Measurements from ENCODE around the gene DLEU7. TPM values are rescaled to one million over a fixed set of nuclear protein-coding genes. Genes with fewer than 3 reads are reported as not detected.

DLEU7 gene
- total RNA-seq, 1 experiment from 2014 or later = not detected

DNA sequence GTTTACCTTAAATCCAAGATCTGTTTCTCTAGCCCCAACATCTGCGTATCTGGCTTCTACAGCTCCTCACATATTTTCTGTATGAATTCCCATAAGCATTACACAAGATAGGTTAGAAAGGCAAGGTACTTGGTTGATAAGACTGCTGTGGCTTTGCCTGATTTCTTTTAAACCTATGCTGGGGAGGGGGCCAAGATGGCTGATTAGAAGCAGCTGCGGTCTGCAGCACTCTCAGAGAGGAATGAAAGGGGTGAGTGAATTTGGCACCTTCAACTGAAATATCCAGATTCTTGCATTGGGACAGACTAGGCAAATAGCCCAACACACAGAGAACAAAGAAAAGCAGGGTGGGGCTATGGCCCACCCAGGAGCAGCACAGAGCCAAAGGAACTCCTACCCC is 12.2 kb upstream of the DLEU7 start:
- Mint-ChIP-seq H3K36me3 (ENCODE audit: insufficient read depth, unreplicated experiment) (no peaks in the 10 kb centered on the region), H3K27me3 (ENCODE audit: insufficient read depth, unreplicated experiment) (peaks cover 28% of the 10 kb centered on the region), H3K27ac (ENCODE audit: low read depth, unreplicated experiment) (no peak overlapping the region), H3K9me3 (ENCODE audit: unreplicated experiment) (peaks cover 25% of the 10 kb centered on the region), H3K4me1 (ENCODE audit: insufficient read depth, unreplicated experiment) (no peaks in the 10 kb centered on the region), H3K4me3 (ENCODE audit: unreplicated experiment) (no peak overlapping the region)
- intact Hi-C loops (cut with micrococcal nuclease) = no loop called here
- no peak for DNase-seq (ENCODE audit: unreplicated experiment)
- ChIA-PET CTCF (no interaction called here), POLR2A (interaction anchor here (0.9 kb wide), 1 partner anchor 16 kb away, joined by 3 read pairs; no protein-coding TSS in a partner anchor)
- no TSS peak for BruUV-seq (replicated peaks)
- no peak for TF ChIP-seq CTCF (IDR thresholded peaks at IDR 0.05; ENCODE audit: unreplicated experiment)

GRCh38 chr13:50850445-50850844 is 7.0 kb upstream of the DLEU7 start:
- H3K4me1 Mint-ChIP-seq (ENCODE audit: insufficient read depth, unreplicated experiment) = no peaks in the 10 kb centered on the region
- no TSS peak for BruUV-seq (replicated peaks)

DNA sequence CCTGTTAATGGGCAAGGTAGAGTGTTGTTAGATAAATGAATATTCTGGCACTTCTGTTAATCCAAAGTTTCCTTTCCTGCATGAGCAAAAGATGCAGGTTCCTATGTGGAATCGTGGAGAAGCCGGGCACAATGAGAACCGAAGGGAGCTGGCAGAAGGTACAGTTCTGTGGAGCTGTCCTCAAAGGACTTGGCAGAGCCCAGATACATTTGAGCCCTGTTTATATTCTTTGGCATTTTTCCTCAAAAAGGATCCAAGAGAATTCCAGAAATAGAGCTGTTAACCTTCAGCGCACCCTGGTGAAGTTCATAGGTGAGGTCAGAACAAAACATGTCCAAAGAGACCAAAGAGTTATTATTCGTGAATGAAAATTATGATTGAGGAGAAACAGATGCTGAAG is 4.0 kb upstream of the DLEU7 start:
- ChIA-PET CTCF (interaction anchor here (0.7 kb wide), 1 partner anchor 41 kb away, joined by 3 read pairs; no protein-coding TSS in a partner anchor), POLR2A (interaction anchor here (0.6 kb wide), 2 partner anchors 254 to 765 kb away, joined by 3 read pairs; no protein-coding TSS in a partner anchor)
- no peak overlapping the region for H3K27ac Mint-ChIP-seq (ENCODE audit: low read depth, unreplicated experiment)
- intact Hi-C loops (cut with micrococcal nuclease) = no loop called here
- no peak overlapping the region for H3K4me3 Mint-ChIP-seq (ENCODE audit: unreplicated experiment)
- DNase-seq (ENCODE audit: unreplicated experiment) = no peak
- no peaks in the 10 kb centered on the region for H3K36me3 Mint-ChIP-seq (ENCODE audit: insufficient read depth, unreplicated experiment)
- no peaks in the 10 kb centered on the region for H3K4me1 Mint-ChIP-seq (ENCODE audit: insufficient read depth, unreplicated experiment)
- BruUV-seq (replicated peaks) = no TSS peak
- no peak for TF ChIP-seq CTCF (IDR thresholded peaks at IDR 0.05; ENCODE audit: unreplicated experiment)
- peaks cover 11% of the 10 kb centered on the region for H3K27me3 Mint-ChIP-seq (ENCODE audit: insufficient read depth, unreplicated experiment)
- H3K9me3 Mint-ChIP-seq (ENCODE audit: unreplicated experiment) = no peaks in the 10 kb centered on the region

More at GRCh38 chr13:50850445-50850844, 7.0 kb upstream of the DLEU7 start:
- intact Hi-C loops (cut with micrococcal nuclease) = no loop called here
- ChIA-PET CTCF (interaction anchor here (0.6 kb wide), 1 partner anchor 232 kb away, joined by 3 read pairs; no protein-coding TSS in a partner anchor), POLR2A (no interaction called here)
- H3K27me3 Mint-ChIP-seq (ENCODE audit: insufficient read depth, unreplicated experiment) = peaks cover 11% of the 10 kb centered on the region
- DNase-seq (ENCODE audit: unreplicated experiment) = no peak
- H3K27ac Mint-ChIP-seq (ENCODE audit: low read depth, unreplicated experiment) = no peak overlapping the region
- no peaks in the 10 kb centered on the region for H3K9me3 Mint-ChIP-seq (ENCODE audit: unreplicated experiment)
- TF ChIP-seq CTCF (IDR thresholded peaks at IDR 0.05; ENCODE audit: unreplicated experiment) = no peak
- H3K36me3 Mint-ChIP-seq (ENCODE audit: insufficient read depth, unreplicated experiment) = no peaks in the 10 kb centered on the region
- no peak overlapping the region for H3K4me3 Mint-ChIP-seq (ENCODE audit: unreplicated experiment)

- Mint-ChIP-seq H3K27me3 (ENCODE audit: insufficient read depth, unreplicated experiment) (peaks cover 11% of the 10 kb centered on the region), H3K9me3 (ENCODE audit: unreplicated experiment) (no peaks in the 10 kb centered on the region), H3K4me1 (ENCODE audit: insufficient read depth, unreplicated experiment) (no peaks in the 10 kb centered on the region), H3K27ac (ENCODE audit: low read depth, unreplicated experiment) (no peak overlapping the region), H3K4me3 (ENCODE audit: unreplicated experiment) (no peak overlapping the region), H3K36me3 (ENCODE audit: insufficient read depth, unreplicated experiment) (no peaks in the 10 kb centered on the region)
- no peak for DNase-seq (ENCODE audit: unreplicated experiment)
- intact Hi-C loops (cut with micrococcal nuclease) = no loop called here
- CTCF ChIA-PET = no interaction called here
- no peak for TF ChIP-seq CTCF (IDR thresholded peaks at IDR 0.05; ENCODE audit: unreplicated experiment)
- BruUV-seq (replicated peaks) = no TSS peak
- POLR2A ChIA-PET = no interaction called here
Observed at GRCh38 chr13:50846861-50847475, 3.5 kb upstream of the DLEU7 start.
